GM23338 (cell line): ENCODE results near the gene TMEM255B. TPM values are rescaled to one million over a fixed set of nuclear protein-coding genes. Genes with fewer than 3 reads are reported as not detected.

Source experiments
- ATAC-seq: fragments of 200-7000 bp; cut with Tn5 transposase; 3 replicates; pipeline ENCODE4 v1.9.1; 2020
- DNase-seq: peaks from one replicate; pipeline ENCODE4 v3.0.0-alpha.2; 2015; ENCODE audit warnings: low spot score
- H2AFZ ChIP-seq: fragments of 200-600 bp; sonication (generic); 2 replicates; pipeline ENCODE4 v1.8.0; 2016; ENCODE audit warnings: antibody characterized with exemption, mild to moderate bottlenecking, moderate library complexity
- H3F3A ChIP-seq: fragments of 200-600 bp; sonication (generic); replicated peaks from 2 replicates; pipeline ENCODE4 v1.8.0; 2017; ENCODE audit warnings: antibody characterized with exemption, mixed run types, low read depth
- H3K27ac ChIP-seq: fragments of 200-600 bp; sonication (generic); 2 replicates; pipeline ENCODE4 v1.6.1; 2016; ENCODE audit warnings: low read depth
- H3K27me3 ChIP-seq: fragments of 200-600 bp; sonication (generic); 2 replicates; pipeline ENCODE4 v1.8.0; 2016; ENCODE audit warnings: mild to moderate bottlenecking, mixed run types, moderate library complexity; ENCODE audit not compliant: insufficient read depth
- H3K36me3 ChIP-seq: fragments of 200-600 bp; sonication (generic); 2 replicates; pipeline ENCODE4 v1.8.0; 2016; ENCODE audit warnings: mild to moderate bottlenecking; ENCODE audit not compliant: insufficient read depth
- H3K4me1 ChIP-seq: fragments of 200-600 bp; sonication (generic); 2 replicates; pipeline ENCODE4 v1.8.0; 2016; ENCODE audit warnings: mild to moderate bottlenecking, moderate library complexity; ENCODE audit not compliant: insufficient read depth
- H3K4me2 ChIP-seq: fragments of 200-600 bp; sonication (generic); 2 replicates; pipeline ENCODE4 v1.7.1; 2017; ENCODE audit warnings: mixed run types
- H3K4me3 ChIP-seq: fragments of 200-600 bp; sonication (generic); 2 replicates; pipeline ENCODE4 v1.6.1; 2016; ENCODE audit warnings: mixed run types
- H3K79me2 ChIP-seq: fragments of 200-600 bp; sonication (generic); replicated peaks from 2 replicates; pipeline ENCODE4 v1.8.0; 2017; ENCODE audit warnings: mild to moderate bottlenecking; ENCODE audit not compliant: insufficient read depth
- H3K9me2 ChIP-seq: fragments of 200-600 bp; sonication (generic); 2 replicates; pipeline ENCODE4 v1.8.0; 2017; ENCODE audit not compliant: insufficient read depth
- H4K20me1 ChIP-seq: fragments of 200-600 bp; sonication (generic); replicated peaks from 2 replicates; pipeline ENCODE4 v1.8.0; 2017; ENCODE audit warnings: mild to moderate bottlenecking; ENCODE audit not compliant: insufficient read depth
- H3K27ac Mint-ChIP-seq: 2 replicates; pipeline ENCODE4 v1.8.0; 2020; ENCODE audit warnings: inconsistent platforms, mild to moderate bottlenecking, moderate library complexity, mixed read lengths
- H3K27me3 Mint-ChIP-seq: 3 replicates; pipeline ENCODE4 v1.8.0; 2022; ENCODE audit warnings: low read depth, mild to moderate bottlenecking, moderate library complexity, mixed read lengths, inconsistent platforms; ENCODE audit not compliant: insufficient read depth, poor library complexity
- H3K36me3 Mint-ChIP-seq: 3 replicates; pipeline ENCODE4 v1.8.0; 2021; ENCODE audit warnings: low read depth, mild to moderate bottlenecking, inconsistent platforms, moderate library complexity, mixed read lengths
- H3K4me1 Mint-ChIP-seq: 3 replicates; pipeline ENCODE4 v1.8.0; 2020; ENCODE audit warnings: mild to moderate bottlenecking, inconsistent platforms, mixed read lengths
- H3K4me3 Mint-ChIP-seq: 3 replicates; pipeline ENCODE4 v1.8.0; 2021; ENCODE audit warnings: moderate library complexity, mild to moderate bottlenecking, inconsistent platforms, mixed read lengths
- H3K9me3 Mint-ChIP-seq: 3 replicates; pipeline ENCODE4 v1.8.0; 2020; ENCODE audit warnings: moderate library complexity, mild to moderate bottlenecking, inconsistent platforms, mixed read lengths
- ETS1 ChIP-seq: IDR thresholded peaks from 2 replicates; pipeline ENCODE4 v1.6.1; 2016; ENCODE audit warnings: antibody characterized with exemption
- EZH2phosphoT487 ChIP-seq: fragments of 200-600 bp; sonication (generic); IDR thresholded peaks from one replicate; pipeline ENCODE4 v1.8.1; 2018; ENCODE audit warnings: antibody characterized with exemption; ENCODE audit not compliant: unreplicated experiment
- POLR2AphosphoS5 ChIP-seq: IDR thresholded peaks from 2 replicates; pipeline ENCODE4 v1.6.1; 2016; ENCODE audit warnings: antibody characterized with exemption, low read depth
- REST ChIP-seq: IDR thresholded peaks from one replicate; pipeline ENCODE4 v1.6.1; 2018; ENCODE audit warnings: antibody characterized with exemption; ENCODE audit not compliant: unreplicated experiment
- STAT1 ChIP-seq: IDR thresholded peaks from one replicate; pipeline ENCODE4 v1.6.1; 2016; ENCODE audit warnings: antibody characterized with exemption; ENCODE audit not compliant: unreplicated experiment
- ZNF114 ChIP-seq: fragments of 250-450 bp; sonication (Bioruptor Pico); IDR thresholded peaks from 2 replicates; pipeline ENCODE4 v1.5.0; 2020; ENCODE audit warnings: mild to moderate bottlenecking, moderate library complexity
- polyA plus RNA-seq: library from polyadenylated mRNA; unstranded; fragments of >200 nt; fragmentation: Nextera tagmentation; extraction: Ambion mirVana; gene quantifications from 2 replicates; pipeline ENCODE4 v1.2.1, GENCODE V29; 2016
- total RNA-seq: library from RNA; depleted of rRNA; stranded (reverse); fragments of >200 nt; shearing (Covaris generic); gene quantifications from 2 replicates; pipeline ENCODE4 v1.2.3, GENCODE V29; 2014

The TMEM255B gene
- total and polyA plus RNA-seq, 2 experiments from 2014 or later: 0.69 to 4.4 TPM

- H3K4me3 Mint-ChIP-seq: no peak overlapping the region
Observed at GRCh38 chr13:113810640-113811039, 51.6 kb downstream of the TMEM255B start.

More at GRCh38 chr13:113810640-113811039, 51.6 kb downstream of the TMEM255B start:
- no peak for DNase-seq
- no peak overlapping the region for H3K4me2 ChIP-seq
- no peaks in the 10 kb centered on the region for H3K27me3 ChIP-seq
- no peaks in the 10 kb centered on the region for H4K20me1 ChIP-seq
- H3K79me2 ChIP-seq: no peaks in the 10 kb centered on the region
- Mint-ChIP-seq H3K36me3 (peaks cover 11% of the 10 kb centered on the region), H3K27me3 (peaks cover 8% of the 10 kb centered on the region), H3K27ac (no peak overlapping the region), H3K4me1 (no peaks in the 10 kb centered on the region; the same call in 2 of the 3 replicates), H3K9me3 (peaks cover 18% of the 10 kb centered on the region)
- no peaks in the 10 kb centered on the region for H3K36me3 ChIP-seq
- H2AFZ ChIP-seq: no peak overlapping the region
- H3K4me1 ChIP-seq: no peaks in the 10 kb centered on the region
- ATAC-seq: no peak
- H3F3A ChIP-seq: no peaks in the 10 kb centered on the region
- H3K4me3 ChIP-seq: no peak overlapping the region
- TF ChIP-seq REST (no peak), STAT1 (no peak), ZNF114 (CRISPR knock-in tag) (no peak), ETS1 (no peak), POLR2AphosphoS5 (no peak), EZH2phosphoT487 (no peak)
- H3K27ac ChIP-seq: no peak overlapping the region
- no peaks in the 10 kb centered on the region for H3K9me2 ChIP-seq
